ENCODE results near the gene CDH16.

CDH16 gene

DNA sequence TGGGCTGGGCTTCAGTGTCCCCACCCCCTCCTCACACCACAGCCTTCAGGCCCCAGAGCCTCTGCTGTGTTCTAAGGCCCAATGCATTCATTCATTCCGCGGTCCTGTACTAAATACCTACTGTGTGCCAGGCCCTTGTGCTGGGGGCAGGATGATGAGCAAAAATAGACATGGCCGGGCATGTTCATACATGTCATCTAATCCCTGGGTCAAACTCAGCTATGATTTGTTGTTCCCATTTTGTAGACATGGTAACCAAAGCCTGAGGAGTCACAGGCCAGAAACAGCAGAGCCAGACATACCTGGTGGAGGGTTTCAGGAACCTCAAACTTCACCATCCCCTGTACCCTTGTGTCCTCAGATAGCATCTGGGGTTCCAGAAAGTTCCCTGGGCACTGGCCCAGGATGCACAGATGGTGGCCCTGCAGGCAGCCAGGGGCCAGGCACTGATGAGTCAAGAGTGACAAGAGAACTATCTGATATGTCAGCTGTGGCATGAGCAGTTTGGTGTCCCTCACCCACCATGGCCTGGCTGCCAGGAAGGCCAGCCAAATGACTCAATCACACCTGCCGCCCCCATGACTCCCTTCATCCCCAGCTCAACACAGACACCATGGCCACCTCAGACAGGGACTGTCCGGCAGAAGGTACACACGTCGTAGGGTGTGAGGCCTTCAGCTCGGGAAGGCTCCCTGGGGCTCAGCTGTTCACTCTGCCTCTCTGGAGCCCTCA, 9.4 kb upstream of the CDH16 start:
- no peak for DNase-seq

DNA sequence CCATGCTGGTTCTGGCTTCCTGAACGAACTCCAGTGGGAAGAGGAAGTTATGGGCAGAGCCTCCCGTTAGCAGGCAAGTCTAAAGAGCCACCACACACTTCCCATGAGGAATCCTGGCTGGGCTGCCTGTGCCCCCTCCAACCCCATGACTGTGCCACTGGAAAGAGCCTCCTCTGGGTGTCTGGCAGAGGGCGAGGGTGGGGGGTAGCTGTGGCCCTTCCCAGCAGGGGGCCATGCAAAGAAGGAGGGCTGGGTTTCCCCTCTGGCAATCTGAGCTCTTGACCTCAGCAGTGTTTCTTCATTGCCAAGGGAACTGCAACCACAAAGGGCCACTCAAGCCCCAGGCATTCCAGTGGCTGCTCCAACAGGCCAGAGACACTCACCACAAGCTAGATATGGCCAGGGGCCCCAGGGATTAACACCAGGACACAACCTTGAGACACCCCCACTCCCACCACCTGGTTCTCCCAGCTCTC, 8.3 kb upstream of the CDH16 start:
- DNase-seq = peak; percentile 60

DNA sequence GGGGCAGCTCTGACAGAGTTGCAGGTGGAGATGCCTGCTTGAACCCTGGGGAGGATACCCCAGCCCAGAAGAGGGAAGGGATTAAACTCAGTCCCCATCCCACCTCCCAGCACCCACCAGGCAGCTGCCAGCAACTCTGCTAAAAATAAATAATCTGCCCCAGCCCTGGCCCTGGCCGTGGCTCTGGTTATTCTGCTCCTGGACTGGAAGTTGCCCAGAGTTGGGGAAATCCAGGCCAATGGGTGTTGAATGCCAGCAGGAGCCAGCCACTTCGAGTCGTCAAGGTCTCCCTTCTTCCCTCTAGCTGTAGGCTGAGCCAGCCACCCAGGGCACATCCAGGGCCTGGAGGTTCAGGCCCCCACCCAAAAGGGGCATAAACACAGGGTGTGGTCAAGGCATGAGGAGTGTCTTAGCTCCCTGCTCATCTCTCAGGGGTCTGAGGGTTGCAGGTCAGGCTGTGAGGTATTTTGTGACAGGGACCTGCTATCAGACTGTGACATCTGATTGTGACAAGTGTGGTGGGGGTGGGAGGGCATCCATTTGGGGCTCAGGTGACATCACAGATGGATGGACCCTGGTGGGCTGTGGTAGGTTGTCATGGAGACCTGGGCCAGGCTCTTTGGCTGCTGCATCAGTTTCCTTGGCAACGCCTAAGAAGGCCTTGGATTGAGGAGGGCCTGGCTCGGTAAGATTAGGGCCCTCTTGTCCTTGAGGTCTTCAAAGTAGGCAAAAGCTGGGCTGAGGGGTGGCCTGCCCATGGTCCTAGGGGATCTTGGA, 7.7 kb upstream of the CDH16 start:
- DNase-seq = no peak

DNA sequence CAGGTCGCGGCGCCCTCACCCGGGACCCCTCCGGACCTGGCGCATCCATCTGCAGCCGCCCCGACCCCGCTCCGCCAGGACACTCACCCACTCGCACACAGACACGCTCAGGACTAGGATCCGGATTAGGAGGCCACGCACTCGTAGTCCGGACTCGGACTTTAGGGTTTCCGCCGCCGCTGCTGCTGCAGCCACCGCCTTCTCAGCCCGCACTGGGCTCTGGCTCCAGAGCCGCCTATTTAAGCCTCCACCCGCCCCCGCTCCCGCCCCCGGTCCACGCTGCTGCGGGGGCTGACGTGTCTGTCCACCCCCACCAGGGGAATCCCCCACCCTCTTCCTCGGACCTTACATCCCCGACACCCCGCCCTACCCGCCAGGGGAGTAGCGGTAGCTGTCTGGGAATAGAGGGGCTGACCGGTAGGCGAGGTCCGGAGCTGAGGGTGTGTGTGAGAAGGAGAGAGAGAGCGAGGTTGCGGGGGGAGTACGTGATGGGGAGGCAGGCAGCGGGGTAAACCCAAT, 6.7 kb upstream of the CDH16 start, which contains the start of gene RRAD:
Gene RRAD (minus strand): TSS at position 214 of the 519 bp plus-strand sequence. CDS start 356 bp downstream, outside the sequence.
- DNase-seq = no peak

DNA sequence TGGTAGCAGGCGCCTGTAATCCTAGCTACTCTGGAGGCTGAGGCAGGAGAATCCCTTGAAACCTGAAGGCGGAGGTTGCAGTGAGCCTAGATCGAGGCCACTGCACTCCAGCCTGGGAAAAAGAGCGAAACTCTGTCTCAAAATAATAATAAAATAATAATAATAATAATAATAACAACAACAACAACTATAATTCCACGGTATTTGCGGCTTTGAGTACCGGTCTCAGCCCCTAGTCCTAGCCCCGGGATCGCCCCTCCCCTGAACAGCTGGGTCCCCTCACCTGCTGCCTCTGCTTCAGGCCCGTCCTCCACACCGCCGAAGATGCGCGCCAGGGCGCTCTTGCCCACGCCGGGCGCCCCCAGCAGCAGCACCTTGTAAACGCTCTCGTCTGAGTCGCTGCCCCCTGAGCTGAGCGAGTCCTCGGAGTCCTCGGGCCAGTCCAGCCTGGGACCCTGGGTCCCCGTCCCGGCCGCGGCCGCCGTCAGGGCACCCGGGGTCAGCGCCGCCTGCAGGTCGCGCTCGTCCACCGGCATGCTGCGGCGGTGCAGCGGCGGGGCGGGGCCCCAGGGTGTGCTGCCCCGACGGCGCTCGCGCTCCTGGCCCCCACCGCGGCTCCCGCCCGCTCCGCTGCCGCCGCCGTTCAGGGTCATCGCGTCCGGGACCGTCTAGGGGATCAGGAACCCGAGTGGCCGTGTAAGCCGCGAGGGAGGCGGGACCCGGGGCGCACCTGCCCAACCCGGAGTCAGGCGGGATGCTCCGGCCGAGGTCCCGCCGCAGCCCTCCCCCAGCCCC, 6.0 kb upstream of the CDH16 start:
- DNase-seq = no peak

DNA sequence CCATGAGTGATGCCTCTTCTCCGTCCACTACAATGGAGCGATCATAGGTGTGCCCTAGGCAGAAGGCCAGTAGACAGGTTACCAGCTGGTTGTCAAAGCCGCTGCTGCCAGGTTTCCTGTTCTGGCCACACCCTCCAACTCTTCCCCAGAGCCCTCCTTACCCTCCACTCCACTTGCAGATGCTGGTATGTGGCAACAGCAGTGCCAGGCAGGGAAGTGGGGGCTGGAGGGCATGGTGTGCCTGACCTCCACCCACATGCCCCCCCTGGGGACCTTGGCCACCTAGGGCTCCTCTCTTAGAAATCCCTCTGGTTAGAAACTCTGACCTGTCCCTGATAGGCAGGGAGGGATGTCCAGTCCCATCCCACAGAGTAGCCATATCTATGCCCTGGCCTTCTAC, 5.2 kb upstream of the CDH16 start:
- no peak for DNase-seq

DNA sequence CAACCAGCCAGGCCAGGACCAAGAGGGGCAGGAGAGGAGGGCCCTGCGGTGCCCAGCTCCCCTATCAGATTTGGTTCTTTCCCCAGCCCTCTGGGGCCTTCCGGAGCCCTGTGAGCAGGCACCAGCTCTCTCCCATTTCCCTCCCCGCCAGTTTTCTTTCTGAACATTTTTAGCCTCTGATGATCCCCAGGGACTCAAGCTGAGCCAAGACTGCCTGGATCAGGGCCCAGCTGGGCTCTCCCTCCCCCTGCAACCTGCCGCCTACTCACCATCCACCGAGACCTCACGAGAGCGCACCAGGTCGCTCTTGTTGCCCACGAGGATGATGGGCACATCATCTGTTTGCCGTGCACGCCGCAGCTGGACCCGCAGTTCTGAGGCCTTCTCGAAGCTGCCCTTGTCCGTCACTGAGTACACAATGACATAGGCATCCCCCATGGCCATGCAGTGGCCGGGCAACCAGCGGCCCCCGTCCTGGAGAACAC, 4.6 kb upstream of the CDH16 start:
- no peak for DNase-seq

DNA sequence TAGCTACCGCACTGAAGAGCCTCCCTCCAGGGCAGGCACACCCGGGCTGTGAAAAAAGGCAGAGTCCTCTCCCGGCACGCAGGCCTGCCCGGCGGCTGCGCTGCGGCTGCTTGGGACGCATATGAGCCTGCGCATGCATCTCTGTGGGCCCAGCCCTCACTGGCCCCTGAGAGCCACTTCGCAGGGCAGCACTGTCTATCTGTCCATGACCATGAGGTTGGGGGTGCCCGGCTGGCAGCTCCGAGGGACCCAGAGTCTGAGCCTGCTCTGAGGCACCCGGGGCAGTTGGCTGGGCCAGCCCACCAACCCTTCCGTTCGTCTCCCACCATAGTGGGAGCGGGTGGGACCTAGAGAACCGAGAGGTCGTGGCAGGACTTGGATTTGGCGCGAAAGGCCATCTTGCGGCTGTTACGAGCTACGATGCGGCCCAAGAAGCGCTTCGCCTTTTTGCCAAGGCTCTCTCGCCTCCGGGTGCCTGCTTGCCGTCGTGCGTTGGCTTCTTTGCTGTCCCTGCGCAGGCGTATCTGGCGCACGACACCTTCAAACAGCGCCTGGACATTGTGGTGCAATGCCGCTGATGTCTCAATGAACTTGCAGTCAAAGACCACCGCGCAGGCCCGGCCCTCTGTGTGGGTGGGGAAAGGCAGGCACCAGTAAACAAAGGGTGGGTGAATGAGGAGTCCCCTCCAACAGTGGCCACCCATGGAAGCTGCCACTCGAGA, 3.2 kb upstream of the CDH16 start:
- no peak for DNase-seq

DNA sequence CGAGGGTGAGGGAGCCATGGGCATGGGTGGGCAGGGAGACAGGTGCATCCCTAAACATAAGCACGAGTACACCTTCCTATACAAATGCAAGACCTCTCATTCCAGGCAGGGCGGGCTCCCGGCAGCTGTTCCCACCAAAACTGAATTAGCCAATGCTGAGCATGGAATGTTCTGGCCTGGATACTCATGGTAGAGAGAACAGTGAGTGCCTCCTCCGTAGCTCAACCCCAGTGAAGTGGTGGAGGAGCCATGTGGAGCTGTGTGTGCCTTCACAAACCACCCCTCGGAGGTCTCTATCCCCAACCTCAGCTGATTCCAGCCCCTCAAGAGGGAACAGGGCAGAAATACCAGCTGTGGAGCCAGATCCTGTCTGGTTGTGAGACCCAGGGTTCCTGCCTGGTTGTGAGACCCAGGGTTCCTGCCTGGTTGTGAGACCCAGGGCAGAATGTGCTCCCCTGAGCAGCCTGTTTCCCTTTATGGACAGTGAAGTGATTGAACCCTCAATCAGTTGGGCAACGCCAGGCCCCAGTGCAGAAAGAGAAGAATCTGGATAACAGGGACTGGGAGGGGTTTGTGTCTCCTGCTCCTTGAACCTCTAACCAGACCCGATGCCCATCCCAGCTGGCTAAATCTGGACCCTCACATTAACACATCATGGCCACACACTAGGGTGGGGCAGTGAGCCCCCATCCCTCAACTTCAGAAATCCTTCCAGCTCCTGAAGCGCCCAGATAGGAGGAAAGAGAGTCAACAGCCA, 2.4 kb upstream of the CDH16 start:
- no peak for DNase-seq

DNA sequence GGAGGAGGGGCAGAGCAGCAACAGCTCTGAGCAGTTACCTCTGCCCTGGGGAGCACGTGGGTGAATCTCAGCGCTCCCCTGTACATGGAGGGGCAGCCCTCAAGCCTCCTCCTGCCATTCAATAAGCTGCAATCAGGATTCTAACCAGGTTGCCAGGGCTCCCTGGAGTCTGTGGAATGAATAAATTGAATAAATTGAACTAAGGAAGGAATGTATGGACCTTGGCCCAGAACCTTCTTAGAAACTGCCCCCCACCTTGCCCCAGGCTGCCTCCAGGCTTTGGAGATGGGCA, 1.6 kb upstream of the CDH16 start:
- no peak for DNase-seq

DNA sequence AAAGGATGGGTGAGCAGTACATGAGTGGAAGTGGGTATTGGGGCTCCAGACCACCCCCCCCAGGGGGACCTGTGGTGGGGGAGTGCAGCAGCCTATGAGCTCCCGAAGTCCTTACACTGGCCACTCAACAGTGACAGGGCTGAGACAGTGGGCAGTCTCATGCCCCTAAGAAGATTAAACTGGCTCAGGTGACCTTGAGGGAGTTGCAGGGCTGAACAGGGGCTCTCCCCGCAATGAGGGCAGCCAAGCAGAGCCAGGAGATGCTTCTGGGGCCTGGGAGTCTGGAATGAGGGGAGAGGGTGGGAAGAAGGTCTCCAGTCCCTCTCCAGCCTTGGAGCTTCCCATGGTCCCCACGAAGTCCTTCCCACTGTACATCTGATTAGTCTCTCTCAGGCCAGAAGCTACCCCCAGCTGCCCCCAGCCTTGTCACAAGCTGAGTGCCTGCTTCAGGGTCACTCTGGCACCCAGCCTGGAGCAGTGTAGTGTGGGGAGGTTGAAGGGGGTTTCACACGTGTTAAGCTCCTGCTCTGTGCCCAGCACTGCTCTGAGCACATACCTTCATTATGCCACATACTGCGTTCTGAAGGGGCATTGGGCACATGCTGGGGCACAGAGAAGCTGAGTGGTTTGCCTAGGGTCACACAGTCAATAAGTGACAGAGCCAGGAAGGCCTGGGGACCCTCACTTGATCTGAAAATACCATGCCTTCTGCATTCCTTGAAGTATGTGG, 1.0 kb upstream of the CDH16 start:
- DNase-seq = no peak

DNA sequence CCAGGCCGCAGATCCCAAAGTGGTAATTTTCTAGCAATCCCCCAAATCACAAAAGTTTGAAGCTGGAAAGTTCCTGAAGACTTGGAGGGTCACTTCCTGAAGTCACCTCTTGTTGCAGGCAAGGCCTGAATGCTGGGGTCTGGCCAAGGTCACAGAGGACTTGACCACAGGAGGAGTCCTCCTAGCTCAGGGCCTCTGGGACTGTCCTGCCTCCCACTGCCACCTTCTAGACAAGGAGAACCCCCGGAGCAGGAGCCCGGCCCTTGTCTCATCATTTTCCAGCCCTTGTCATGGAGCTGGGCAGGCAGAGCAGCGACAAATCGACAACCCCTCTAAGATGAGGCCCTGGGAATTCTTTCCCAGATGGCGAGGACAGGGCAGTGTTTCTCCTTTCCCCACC, 330 bp downstream of the CDH16 start:
- no peak for DNase-seq

DNA sequence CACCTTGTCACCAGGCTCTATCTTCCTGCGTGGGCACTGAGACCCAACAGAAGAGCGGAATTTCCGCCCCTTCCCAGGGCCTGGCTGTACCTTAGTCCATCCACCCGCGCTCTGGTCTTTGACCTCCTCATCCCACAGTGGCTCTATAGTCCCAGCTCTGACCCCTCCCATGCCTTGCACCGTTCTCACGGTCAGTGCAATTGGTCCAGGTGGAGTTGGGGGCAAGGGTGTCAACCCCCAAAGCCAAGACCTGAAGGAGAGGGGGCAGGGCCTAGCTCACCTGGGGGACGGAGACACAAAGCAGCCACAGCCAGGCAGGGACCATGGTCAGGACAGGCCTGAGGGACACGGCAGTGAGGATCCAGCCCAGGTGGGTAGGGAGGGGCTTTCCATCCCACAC, 944 bp downstream of the CDH16 start:
- DNase-seq = no peak

DNA sequence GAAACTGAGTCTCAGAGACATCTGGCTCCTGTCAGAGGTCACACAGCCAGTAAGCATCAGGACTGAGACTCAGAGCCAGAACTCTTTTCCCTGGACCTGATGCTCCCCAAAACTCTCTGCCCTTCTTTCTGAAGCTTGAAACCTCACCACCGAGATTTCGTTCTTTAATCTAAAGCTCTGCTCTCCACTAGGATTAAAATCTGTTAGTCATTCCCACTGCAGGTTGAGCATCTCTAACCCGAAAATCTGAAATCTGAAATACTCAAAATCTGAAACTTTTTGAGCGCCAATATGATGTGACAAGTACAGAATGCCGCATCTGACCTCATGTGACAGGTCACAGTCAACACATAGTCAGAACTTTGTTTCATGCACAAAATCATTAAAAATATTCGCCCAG, 2.2 kb downstream of the CDH16 start:
- no peak for DNase-seq

DNA sequence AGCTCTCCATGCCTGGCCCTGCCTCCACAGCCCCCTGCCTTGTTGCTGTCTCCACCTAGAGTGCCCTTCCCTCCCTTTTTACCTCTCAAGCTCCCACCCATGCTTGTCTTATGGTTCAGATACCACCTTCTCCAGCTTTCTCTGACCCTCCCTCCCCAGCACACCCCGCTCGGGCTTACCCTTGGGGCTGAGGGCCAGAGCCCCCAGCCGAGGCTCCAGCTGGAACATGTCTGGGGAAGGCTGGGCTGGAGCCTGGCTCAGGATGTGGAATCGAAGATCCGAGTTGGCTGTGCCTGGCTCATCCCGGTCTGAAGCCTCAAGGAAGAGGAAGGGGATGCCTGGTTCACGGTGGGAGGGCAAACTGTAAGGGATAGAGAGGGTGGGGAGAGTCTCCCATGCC, 3.6 kb downstream of the CDH16 start:
- no peak for DNase-seq

DNA sequence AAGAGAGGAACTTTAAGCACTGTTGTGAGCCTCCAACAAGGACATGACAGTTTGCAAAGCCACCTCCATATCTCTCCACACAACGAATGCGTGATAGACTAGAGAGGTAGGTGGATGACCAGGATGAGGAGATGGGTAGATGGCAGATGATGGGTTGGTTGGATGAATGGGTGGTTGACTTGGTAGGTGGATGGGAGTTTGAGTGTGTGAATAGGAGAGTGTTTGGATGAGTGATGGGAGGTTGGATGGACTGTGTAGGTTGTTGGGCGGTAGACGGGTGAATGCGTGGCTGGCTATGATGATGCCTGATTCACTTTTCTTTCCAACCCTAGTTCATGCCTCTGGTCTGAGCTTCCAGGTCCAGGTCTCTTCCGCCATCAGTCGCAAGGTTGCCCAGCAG, 4.1 kb downstream of the CDH16 start:
- DNase-seq = no peak

DNA sequence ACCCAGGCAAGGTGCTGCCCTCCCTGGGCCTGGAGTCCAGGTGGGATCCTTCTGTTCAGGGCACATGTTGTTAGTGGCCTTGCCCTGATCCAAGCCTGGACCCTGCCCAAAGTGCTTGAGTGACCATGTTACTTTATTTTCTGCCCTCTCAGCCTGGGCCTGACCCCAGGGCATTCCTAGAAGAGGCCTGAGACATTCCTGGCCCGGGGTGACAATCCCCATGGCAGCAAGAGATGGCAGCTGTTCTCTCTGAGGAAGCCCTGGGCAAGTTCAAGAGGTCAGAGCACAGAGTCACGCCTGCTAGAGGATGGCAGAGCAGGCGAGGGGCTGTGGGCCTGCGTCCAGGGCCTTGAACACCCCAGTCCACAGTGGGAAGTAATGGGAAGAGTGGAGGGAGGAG, 5.0 kb downstream of the CDH16 start:
- DNase-seq = no peak

DNA sequence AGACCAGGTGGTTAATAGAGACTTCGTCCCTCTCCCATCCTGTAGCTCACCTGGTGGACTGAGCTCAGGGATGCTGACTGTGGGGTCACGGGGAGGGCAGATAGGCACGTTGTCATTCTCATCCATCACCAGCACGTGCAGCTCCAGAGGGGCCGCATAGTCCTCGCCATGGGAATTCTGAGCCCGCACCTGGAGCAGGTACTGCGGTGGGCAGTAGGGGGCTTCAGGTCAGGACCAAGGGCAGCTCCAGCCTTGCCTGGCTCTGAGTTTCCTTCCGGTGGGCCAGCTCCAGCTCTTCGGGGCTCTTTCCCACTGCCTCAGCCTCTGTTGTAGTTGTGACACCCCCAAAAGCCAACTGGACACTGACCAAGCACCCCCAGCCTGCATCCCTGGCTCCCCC, 5.6 kb downstream of the CDH16 start:
- no peak for DNase-seq

DNA sequence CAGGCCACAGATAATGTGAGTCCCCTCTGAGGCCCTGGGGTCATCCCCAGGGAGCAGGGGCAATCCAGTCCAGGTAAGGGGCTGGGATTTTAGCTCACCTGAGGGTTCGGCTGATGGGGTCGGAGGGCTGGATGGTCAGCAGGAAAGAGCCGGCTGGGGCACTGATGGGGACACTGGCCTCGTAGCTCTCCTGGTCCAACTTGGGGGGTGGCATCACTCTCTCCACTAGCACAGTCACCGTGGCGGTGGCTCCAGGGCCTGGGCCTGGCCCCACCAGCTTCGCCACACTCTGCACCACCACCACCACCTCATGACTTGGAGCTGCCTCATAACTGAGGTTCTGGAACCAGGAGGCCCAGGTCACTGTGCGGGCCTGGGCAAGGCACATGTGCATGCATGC, 6.9 kb downstream of the CDH16 start:
- DNase-seq = no peak

DNA sequence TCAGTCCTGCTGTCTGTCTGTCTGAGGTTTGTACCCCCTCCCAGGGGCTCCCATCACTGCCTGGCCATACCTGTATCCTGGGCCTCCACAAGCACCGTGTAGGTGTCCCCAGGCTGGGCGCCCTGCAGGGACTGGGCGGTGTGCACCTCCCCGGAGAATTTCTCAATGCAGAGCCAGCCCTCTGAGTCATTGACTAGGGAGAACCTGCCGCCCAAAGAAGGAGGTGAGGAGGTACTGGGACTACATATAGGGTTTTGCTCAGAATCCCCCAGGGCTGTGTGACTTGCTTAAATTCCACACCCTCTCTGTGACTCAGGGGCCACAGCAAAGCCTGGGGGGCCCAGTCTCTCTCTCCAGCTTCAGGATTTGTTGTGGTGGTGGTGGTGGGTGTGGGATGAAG, 7.6 kb downstream of the CDH16 start:
- DNase-seq = no peak
